CD8-positive, alpha-beta memory T cell (primary cell): ENCODE measurements around the gene ACOT7. TPM values are rescaled to one million over a fixed set of nuclear protein-coding genes. Genes with fewer than 3 reads are reported as not detected.
A peak's percentile ranks its signal among the peaks of the same experiment; 100 is the strongest.

Source experiments
- CTCF ChIA-PET: fragments of 350-600 bp; sonication (Branson Sonifier 250); formaldehyde crosslinking; loops from one replicate; lab custom pipeline; 2021; ENCODE audit warnings: antibody characterized with exemption; lab: Charles Lee
- POLR2A ChIA-PET: fragments of 350-600 bp; sonication (Branson Sonifier 250); formaldehyde crosslinking; loops from one replicate; lab custom pipeline; 2021; ENCODE audit warnings: antibody characterized with exemption; lab: Charles Lee
- DNase-seq, 5 donors: peaks; one replicate each; pipeline versions ENCODE4 v3.0.0 to v3.0.0-alpha.2; 2020 to 2022; ENCODE audit warnings: mixed read lengths in 1 of 5
- H3K27ac ChIP-seq: one replicate; pipeline ENCODE4 v1.7.0; 2013; ENCODE audit warnings: low read depth, mild to moderate bottlenecking, low read length, moderate library complexity
- H3K27me3 ChIP-seq: 2 replicates; pipeline ENCODE4 v1.7.0; 2013; ENCODE audit warnings: low read length, mild to moderate bottlenecking; ENCODE audit not compliant: insufficient read depth, poor library complexity, severe bottlenecking
- H3K36me3 ChIP-seq: 2 replicates; pipeline ENCODE4 v1.7.0; 2013; ENCODE audit warnings: mild to moderate bottlenecking, low read length, moderate library complexity; ENCODE audit not compliant: insufficient read depth
- H3K4me1 ChIP-seq: 2 replicates; pipeline ENCODE4 v1.7.0; 2013; ENCODE audit warnings: mild to moderate bottlenecking, low read length, moderate library complexity; ENCODE audit not compliant: insufficient read depth
- H3K4me3 ChIP-seq: 2 replicates; pipeline ENCODE4 v1.7.0; 2013; ENCODE audit warnings: mild to moderate bottlenecking, low read length
- H3K9me3 ChIP-seq: 2 replicates; pipeline ENCODE4 v1.7.0; 2013; ENCODE audit warnings: mild to moderate bottlenecking, low read length
- H3K27ac Mint-ChIP-seq, 8 donors: one replicate each; pipeline ENCODE4 v1.8.0; 2020 to 2021; ENCODE audit warnings: mixed read lengths in 8 of 8, mild to moderate bottlenecking in 6 of 8, inconsistent platforms in 3 of 8, moderate library complexity in 3 of 8
- H3K27me3 Mint-ChIP-seq, 2 donors: one replicate each; pipeline ENCODE4 v1.8.0; 2020 to 2021; ENCODE audit warnings: mixed read lengths in 2 of 2, mild to moderate bottlenecking in 1 of 2, moderate library complexity in 1 of 2
- H3K36me3 Mint-ChIP-seq, 3 donors: one replicate each; pipeline ENCODE4 v1.8.0; 2020 to 2021; ENCODE audit warnings: mixed read lengths in 3 of 3, inconsistent platforms in 1 of 3, mild to moderate bottlenecking in 1 of 3
- H3K4me1 Mint-ChIP-seq, 3 donors: one replicate each; pipeline ENCODE4 v1.8.0; 2020 to 2021; ENCODE audit warnings: mixed read lengths in 3 of 3, inconsistent platforms in 1 of 3, mild to moderate bottlenecking in 1 of 3
- H3K4me3 Mint-ChIP-seq, 7 donors: one replicate each; pipeline ENCODE4 v1.8.0; 2020 to 2021; ENCODE audit warnings: mixed read lengths in 7 of 7, mild to moderate bottlenecking in 6 of 7, moderate library complexity in 4 of 7, inconsistent platforms in 2 of 7
- H3K9me3 Mint-ChIP-seq, 5 donors: one replicate each; pipeline ENCODE4 v1.8.0; 2020 to 2022; ENCODE audit warnings: mixed read lengths in 5 of 5, mild to moderate bottlenecking in 3 of 5, moderate library complexity in 2 of 5, inconsistent platforms in 1 of 5
- polyA plus RNA-seq: library from polyadenylated mRNA; unstranded; fragments of 300-500 nt; fragmentation: Illumina TruSeq; gene quantifications from one replicate; pipeline ENCODE4 v1.2.3, GENCODE V29; 2021
- total RNA-seq, 2 experiments: library from RNA; stranded (reverse); gene quantifications; one replicate each; pipeline ENCODE4 v1.2.3, GENCODE V29; 2021

Gene ACOT7
- total and polyA plus RNA-seq, 3 experiments from 2014 or later, result 10.0 to 109 (median 109) TPM

DNA sequence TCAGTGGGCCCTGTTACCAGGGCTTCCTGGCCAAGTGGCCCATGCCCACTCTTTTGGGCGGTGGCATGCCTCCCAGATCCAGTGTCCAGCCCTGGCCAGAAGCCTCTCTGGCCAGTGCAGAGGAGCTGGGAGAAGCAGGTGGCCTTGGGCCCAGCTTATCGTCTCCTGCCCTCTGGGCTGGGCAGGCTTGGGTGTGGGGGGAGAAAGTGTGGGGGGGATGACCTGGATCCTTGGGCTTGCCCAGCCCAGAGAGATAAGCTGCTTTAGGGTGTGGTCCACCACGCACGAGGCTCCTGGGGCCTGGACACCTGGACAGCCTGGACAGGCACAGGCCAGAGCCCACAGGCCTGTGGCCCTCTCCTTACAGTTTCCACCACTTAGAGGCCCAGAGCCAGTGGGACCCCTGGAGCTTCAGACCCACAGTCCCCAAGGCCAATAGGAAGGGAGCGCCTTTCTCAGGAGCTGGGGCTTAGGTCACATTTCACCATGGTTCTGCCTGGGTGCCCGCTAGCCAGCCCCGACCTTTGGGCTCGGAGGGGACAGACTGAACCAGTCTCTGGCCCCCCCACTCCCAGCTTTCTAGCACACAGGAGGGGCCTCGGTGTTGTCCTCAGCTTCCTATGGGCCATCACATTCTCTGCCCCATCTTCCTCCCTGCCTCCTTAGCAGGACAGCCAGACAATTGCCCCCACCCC lies 32.9 kb upstream of the ACOT7 start:
- H3K27ac ChIP-seq, result no peak overlapping the region
- no peak overlapping the region for H3K4me3 ChIP-seq
- no peaks in the 10 kb centered on the region for H3K36me3 Mint-ChIP-seq
- ChIA-PET POLR2A (no interaction called here), CTCF (no interaction called here)
- no peaks in the 10 kb centered on the region for H3K9me3 ChIP-seq
- no peaks in the 10 kb centered on the region for H3K9me3 Mint-ChIP-seq
- peaks cover 28% of the 10 kb centered on the region for H3K27me3 ChIP-seq
- no peaks in the 10 kb centered on the region for H3K36me3 ChIP-seq
- peaks cover 26 to 40% of the 10 kb centered on the region in 2 donors for H3K27me3 Mint-ChIP-seq
- DNase-seq, result no peak
- H3K4me1 Mint-ChIP-seq, result peaks cover 6 to 13% (median 12%) of the 10 kb centered on the region in 3 donors
- H3K4me1 ChIP-seq, result peaks cover 12% of the 10 kb centered on the region
- H3K27ac Mint-ChIP-seq, result no peak overlapping the region
- H3K4me3 Mint-ChIP-seq, result no peak overlapping the region

DNA sequence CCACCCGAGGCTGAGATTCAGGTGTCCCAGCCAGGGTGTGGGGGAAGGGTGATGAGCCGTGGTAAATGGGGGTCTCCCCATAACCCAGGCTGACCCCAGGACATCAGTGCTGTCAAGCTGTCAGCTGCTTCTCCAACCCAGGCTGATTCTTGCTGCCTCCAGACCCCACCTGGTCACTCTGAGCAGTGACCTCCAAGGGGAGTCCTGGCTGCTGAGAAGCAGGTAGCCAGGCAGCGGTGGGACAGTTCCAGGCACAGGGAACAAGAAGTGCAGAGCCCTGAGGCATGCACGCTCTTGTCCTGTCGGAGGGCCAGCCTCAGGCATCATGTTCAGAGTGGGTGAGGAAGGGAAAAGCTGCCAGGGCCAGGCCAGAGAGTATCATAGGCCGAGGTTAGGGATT lies 32.1 kb upstream of the ACOT7 start:
- Mint-ChIP-seq H3K9me3 (no peaks in the 10 kb centered on the region), H3K36me3 (no peaks in the 10 kb centered on the region), H3K4me3 (peak overlapping the region in 2 of 7 donors; percentile 32 to 40), H3K4me1 (peaks cover 6 to 19% (median 17%) of the 10 kb centered on the region in 3 donors), H3K27me3 (peaks cover 31 to 48% of the 10 kb centered on the region in 2 donors), H3K27ac (no peak overlapping the region)
- H3K27ac ChIP-seq, result no peak overlapping the region
- POLR2A ChIA-PET, result interaction anchor here (0.9 kb wide), 1 partner anchor 41 kb away, joined by 3 read pairs; no protein-coding TSS in a partner anchor
- CTCF ChIA-PET, result no interaction called here
- peaks cover 12% of the 10 kb centered on the region for H3K4me1 ChIP-seq
- peaks cover 34% of the 10 kb centered on the region for H3K27me3 ChIP-seq
- H3K4me3 ChIP-seq, result no peak overlapping the region
- no peaks in the 10 kb centered on the region for H3K36me3 ChIP-seq
- DNase-seq, result no peak
- no peaks in the 10 kb centered on the region for H3K9me3 ChIP-seq

DNA sequence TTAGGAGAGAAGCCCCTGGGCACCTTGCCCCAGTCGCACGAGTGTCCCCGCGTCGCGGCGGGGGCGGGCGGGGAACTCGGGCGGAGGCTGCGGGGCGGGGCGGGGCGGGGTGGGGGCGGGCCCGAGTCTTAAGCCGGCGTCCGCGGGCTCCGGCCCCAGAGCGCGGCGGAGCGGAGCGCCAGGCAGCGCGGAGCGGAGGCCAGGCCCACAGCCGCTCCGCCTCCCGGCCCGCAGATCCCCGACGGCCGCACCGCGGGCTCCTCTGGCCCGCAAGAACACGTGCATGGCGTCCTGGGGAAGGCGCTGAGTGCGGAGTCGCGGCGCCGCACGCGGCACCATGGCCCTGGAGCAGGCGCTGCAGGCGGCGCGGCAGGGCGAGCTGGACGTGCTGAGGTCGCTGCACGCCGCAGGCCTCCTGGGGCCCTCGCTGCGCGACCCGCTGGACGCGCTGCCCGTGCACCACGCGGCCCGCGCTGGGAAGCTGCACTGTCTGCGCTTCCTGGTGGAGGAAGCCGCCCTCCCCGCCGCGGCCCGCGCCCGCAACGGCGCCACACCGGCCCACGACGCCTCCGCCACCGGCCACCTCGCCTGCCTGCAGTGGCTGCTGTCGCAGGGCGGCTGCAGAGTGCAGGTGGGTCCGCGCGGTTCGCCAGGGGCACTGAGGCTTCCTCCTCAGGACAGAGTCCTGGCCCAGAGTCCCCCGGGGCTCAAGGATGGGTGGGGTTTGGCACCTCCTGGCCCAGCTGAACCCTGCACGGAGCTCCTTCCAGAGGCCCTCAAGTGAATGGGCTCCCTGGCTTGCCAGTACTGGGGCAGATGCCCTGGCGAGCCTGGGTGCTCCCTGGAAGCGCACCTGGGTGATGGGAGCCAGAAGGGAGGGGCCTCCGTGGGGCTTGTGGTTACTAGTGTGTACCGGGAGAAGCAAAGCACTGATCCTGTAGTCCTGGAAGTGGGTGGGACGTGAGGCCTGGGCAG lies 31.3 kb upstream of the ACOT7 start, which contains the start of gene ESPN:
Gene ESPN (plus strand): TSS at position 158 of the 975 bp plus-strand sequence. CDS start 180 bp downstream, at position 338.
- peaks cover 40% of the 10 kb centered on the region for H3K27me3 ChIP-seq
- no peaks in the 10 kb centered on the region for H3K9me3 ChIP-seq
- Mint-ChIP-seq H3K4me3 (peak within 1 kb of the TSS; percentile 63 to 84 (median 66)), H3K9me3 (no peaks in the 10 kb centered on the region), H3K27ac (peak within 1 kb of the TSS in 1 of 8 donors; percentile 29), H3K27me3 (peaks cover 37 to 41% of the 10 kb centered on the region in 2 donors), H3K4me1 (peaks cover 8 to 26% (median 17%) of the 10 kb centered on the region in 3 donors), H3K36me3 (no peaks in the 10 kb centered on the region)
- H3K4me1 ChIP-seq, result peaks cover 15% of the 10 kb centered on the region
- H3K4me3 ChIP-seq, result peak within 1 kb of the TSS; percentile 32
- CTCF ChIA-PET, result interaction anchor here (0.7 kb wide), 1 partner anchor 13 kb away, joined by 4 read pairs; no protein-coding TSS in a partner anchor
- no peaks in the 10 kb centered on the region for H3K36me3 ChIP-seq
- DNase-seq, result no peak
- POLR2A ChIA-PET, result interaction anchor here (0.9 kb wide), 1 partner anchor 41 kb away, joined by 3 read pairs; no protein-coding TSS in a partner anchor
- H3K27ac ChIP-seq, result no peak within 1 kb of the TSS

DNA sequence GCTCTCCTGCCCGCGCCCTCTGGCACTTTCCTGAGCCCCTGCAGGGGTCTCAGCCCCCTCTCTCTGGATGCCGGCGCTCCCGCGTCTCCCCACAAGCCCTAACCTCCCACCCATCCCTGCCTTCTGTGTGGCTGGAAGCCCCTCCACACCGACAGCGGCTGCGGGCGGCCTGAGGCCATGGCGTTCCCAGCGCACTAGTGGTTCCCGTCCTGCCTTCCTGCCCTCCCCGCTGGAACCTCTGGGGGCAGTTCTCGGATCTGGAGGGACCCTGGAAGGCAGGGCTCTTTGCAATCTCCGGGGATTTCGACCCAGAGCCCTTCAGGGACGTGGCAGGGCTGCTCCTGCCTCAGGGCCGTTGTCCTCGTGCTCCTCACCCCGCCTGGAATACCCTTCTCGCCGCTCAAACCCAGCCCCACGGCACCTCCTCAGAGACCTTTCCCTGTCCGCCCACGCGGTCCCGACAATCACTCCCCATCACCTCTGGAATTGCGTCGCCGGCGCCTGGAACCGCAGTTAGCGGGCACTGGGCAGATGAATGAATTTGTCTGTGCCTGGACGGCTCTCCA lies 30.5 kb upstream of the ACOT7 start:
- H3K4me3 Mint-ChIP-seq, result peak overlapping the region; percentile 63 to 84 (median 66)
- Histone ChIP-seq H3K27ac (no peak overlapping the region), H3K27me3 (peaks cover 40% of the 10 kb centered on the region), H3K4me3 (peak overlapping the region; percentile 32), H3K9me3 (no peaks in the 10 kb centered on the region), H3K4me1 (peaks cover 16% of the 10 kb centered on the region), H3K36me3 (no peaks in the 10 kb centered on the region)
- ChIA-PET CTCF (interaction anchor here (0.7 to 6.4 kb wide), 21 partner anchors 10 to 221 kb away, joined by 3 to 92 read pairs (median 3); partner anchors contain the start of genes NOL9, PLEKHG5, TAS1R1 and TNFRSF25), POLR2A (no interaction called here)
- no peaks in the 10 kb centered on the region for H3K36me3 Mint-ChIP-seq
- H3K9me3 Mint-ChIP-seq, result no peaks in the 10 kb centered on the region
- peaks cover 9 to 28% (median 17%) of the 10 kb centered on the region in 3 donors for H3K4me1 Mint-ChIP-seq
- H3K27me3 Mint-ChIP-seq, result peaks cover 36 to 42% of the 10 kb centered on the region in 2 donors
- DNase-seq, result no peak
- H3K27ac Mint-ChIP-seq, result peak overlapping the region in 1 of 8 donors; percentile 29

DNA sequence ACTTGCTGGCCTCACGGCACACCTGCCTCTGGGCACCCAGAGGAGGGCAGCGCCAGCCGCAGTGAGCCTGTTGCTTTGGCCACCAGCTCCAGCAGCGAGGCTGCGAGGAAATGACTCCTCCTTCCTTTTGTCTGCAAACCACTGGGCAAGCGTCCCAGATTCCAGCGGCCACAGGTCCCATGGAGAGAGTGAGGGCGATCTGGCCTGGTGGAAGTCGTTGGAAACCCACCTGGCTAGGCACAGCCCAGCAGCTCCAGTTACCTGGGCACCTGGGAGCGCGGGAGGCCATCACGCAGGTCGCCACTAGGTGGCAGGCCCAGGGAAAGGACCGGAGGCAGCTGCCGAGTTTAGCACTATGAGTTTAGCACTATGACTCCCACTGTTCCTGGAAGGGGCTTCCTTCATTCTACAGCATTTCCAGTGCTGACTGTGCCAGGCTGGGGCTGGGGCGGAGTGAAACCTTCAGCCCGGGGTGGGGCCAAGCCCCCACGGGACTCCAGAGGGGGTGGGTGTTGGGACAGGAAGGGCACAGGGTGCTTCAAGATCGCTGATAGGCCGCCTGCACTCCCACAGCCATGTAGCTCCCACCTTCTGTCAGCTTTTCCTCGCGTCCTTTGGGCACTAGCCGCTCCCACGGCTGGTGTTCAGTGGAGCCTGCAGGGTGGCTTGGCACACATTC lies 29.9 kb upstream of the ACOT7 start:
- POLR2A ChIA-PET, result interaction anchor here (0.6 kb wide), 2 partner anchors 40 to 66 kb away, joined by 4 to 6 read pairs; no protein-coding TSS in a partner anchor
- peak overlapping the region; percentile 50 to 76 (median 66) for H3K4me3 Mint-ChIP-seq

DNA sequence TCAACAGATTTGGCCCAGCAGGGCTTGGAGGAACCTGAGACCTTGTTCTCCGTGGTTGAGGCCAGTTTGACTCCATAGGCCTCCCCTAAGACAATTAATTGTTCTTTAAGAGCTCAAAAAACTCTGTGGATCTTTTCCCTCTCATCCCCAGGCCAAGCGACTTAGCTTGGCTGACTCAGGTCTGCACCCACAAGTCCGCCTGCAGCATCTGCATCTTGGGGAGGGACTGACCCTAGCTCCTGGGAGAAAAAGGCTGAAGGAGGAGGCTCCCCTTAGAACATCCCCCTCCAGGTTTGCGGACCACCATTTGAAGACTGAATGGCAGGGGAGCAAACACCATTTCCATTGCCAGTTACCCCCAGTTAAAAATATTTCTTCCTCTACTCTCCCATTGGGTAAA lies 27.7 kb upstream of the ACOT7 start:
- H3K27ac ChIP-seq, result no peak overlapping the region
- no peaks in the 10 kb centered on the region for H3K9me3 Mint-ChIP-seq
- no peaks in the 10 kb centered on the region for H3K36me3 ChIP-seq
- peaks cover 64% of the 10 kb centered on the region for H3K27me3 ChIP-seq
- H3K4me3 Mint-ChIP-seq, result peak overlapping the region in 3 of 7 donors; percentile 3 to 46 (median 38)
- no peak overlapping the region for H3K4me3 ChIP-seq
- H3K27ac Mint-ChIP-seq, result no peak overlapping the region
- H3K36me3 Mint-ChIP-seq, result no peaks in the 10 kb centered on the region
- ChIA-PET CTCF (interaction anchor here (1.1 to 6.4 kb wide), 4 partner anchors 9 to 174 kb away, joined by 3 to 92 read pairs (median 6); partner anchors contain the start of genes NOL9 and TAS1R1), POLR2A (no interaction called here)
- peaks cover 16% of the 10 kb centered on the region for H3K4me1 ChIP-seq
- peaks cover 9 to 29% (median 17%) of the 10 kb centered on the region in 3 donors for H3K4me1 Mint-ChIP-seq
- no peaks in the 10 kb centered on the region for H3K9me3 ChIP-seq
- peaks cover 51 to 55% of the 10 kb centered on the region in 2 donors for H3K27me3 Mint-ChIP-seq
- DNase-seq, result no peak

More for the DNA sequence above, 29.9 kb upstream of the ACOT7 start:
- peak; percentile 51 to 73 (median 58) for DNase-seq
- H3K27ac Mint-ChIP-seq, result no peak overlapping the region
- Histone ChIP-seq H3K4me3 (peak overlapping the region; percentile 32), H3K27ac (no peak overlapping the region), H3K4me1 (peaks cover 16% of the 10 kb centered on the region), H3K27me3 (peaks cover 42% of the 10 kb centered on the region), H3K36me3 (no peaks in the 10 kb centered on the region), H3K9me3 (no peaks in the 10 kb centered on the region)
- no peaks in the 10 kb centered on the region for H3K9me3 Mint-ChIP-seq
- H3K4me1 Mint-ChIP-seq, result peaks cover 9 to 29% (median 17%) of the 10 kb centered on the region in 3 donors
- H3K36me3 Mint-ChIP-seq, result no peaks in the 10 kb centered on the region
- H3K27me3 Mint-ChIP-seq, result peaks cover 35 to 44% of the 10 kb centered on the region in 2 donors
- CTCF ChIA-PET, result interaction anchor here (0.7 to 6.4 kb wide), 33 partner anchors 9 to 223 kb away, joined by 3 to 92 read pairs (median 3); partner anchors contain the start of genes NOL9, PLEKHG5, TAS1R1 and TNFRSF25
